Left ventricle myocardium inferior (tissue), 1 donor: Measurements from ENCODE around the gene PVRIG. TPM values are rescaled to one million over a fixed set of nuclear protein-coding genes. Genes with fewer than 3 reads are reported as not detected.
A peak's percentile ranks its signal among the peaks of the same experiment; 100 is the strongest.
"Not testable (repeated sequence)": the region's sequence is repeated elsewhere in the genome, so short reads cannot be mapped to it uniquely, and the experiment has no call there.

Experiments used
- DNase-seq: peaks from one replicate; pipeline ENCODE4 v3.0.0-alpha.2; 2020
- H3K27ac ChIP-seq: fragments of 200-600 bp; replicated peaks from 2 replicates; pipeline ENCODE4 v1.8.0; 2021
- H3K27me3 ChIP-seq: fragments of 200-600 bp; 2 replicates; pipeline ENCODE4 v1.8.0; 2021; ENCODE audit warnings: low read depth
- H3K36me3 ChIP-seq: fragments of 200-600 bp; 2 replicates; pipeline ENCODE4 v1.8.0; 2021
- H3K4me1 ChIP-seq: fragments of 200-600 bp; 2 replicates; pipeline ENCODE4 v1.8.0; 2021
- H3K4me3 ChIP-seq: fragments of 200-600 bp; 2 replicates; pipeline ENCODE4 v1.8.0; 2021; ENCODE audit warnings: mild to moderate bottlenecking, moderate library complexity
- H3K9me3 ChIP-seq: fragments of 200-600 bp; replicated peaks from 2 replicates; pipeline ENCODE4 v1.8.0; 2021
- intact Hi-C: fragments of 100-400 bp; cut with micrococcal nuclease; formaldehyde crosslinking; loops from one replicate; pipeline ENCODE4 v1.11.0; 2022
- total RNA-seq: library from RNA; stranded (reverse); fragmentation: NEBNext Ultra II Directional; extraction: Animal tissue kit (Norgen Biotek cat#: 25700); gene quantifications from one replicate; pipeline ENCODE4 v1.2.1, GENCODE V29; 2021
- TF ChIP-seq, protein P1 (sequence below): fragments of 200-600 bp; IDR thresholded peaks from 2 replicates; pipeline ENCODE4 v1.8.0; 2021; ENCODE audit warnings: antibody characterized with exemption, mild to moderate bottlenecking, borderline replicate concordance
- donor health status: DM: no; HTN: yes; CAD: no; lungs with severe emphysema.

PVRIG gene
- total RNA-seq, 1 donor from 2014 or later, result not detected

DNA sequence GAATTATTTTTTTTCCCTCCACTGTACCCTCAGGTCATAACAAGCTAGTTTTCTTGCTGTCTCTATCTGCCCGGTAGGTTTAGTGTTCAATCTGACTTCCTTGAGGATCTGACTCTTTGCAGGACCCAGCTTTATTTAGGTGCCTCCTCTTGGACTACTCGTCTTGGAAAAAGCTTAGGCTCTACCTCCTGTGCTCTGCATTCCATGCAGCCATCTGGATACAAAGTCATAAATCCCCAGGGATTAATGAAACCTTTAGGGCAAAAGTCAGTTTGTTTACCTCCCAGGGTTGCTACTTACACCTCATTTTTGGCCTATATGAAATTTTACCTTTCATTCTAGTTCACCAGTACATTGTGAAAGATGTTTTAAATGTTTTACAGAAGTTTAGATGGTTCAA, 34.0 kb upstream of the PVRIG start:
- DNase-seq, result no peak
- Histone ChIP-seq H3K36me3 (no peaks in the 10 kb centered on the region), H3K9me3 (no peaks in the 10 kb centered on the region), H3K4me3 (no peak overlapping the region), H3K4me1 (no peaks in the 10 kb centered on the region), H3K27me3 (peaks cover 16% of the 10 kb centered on the region), H3K27ac (no peak overlapping the region)
- intact Hi-C loops, result no loop called here
- TF ChIP-seq, protein P1, sequence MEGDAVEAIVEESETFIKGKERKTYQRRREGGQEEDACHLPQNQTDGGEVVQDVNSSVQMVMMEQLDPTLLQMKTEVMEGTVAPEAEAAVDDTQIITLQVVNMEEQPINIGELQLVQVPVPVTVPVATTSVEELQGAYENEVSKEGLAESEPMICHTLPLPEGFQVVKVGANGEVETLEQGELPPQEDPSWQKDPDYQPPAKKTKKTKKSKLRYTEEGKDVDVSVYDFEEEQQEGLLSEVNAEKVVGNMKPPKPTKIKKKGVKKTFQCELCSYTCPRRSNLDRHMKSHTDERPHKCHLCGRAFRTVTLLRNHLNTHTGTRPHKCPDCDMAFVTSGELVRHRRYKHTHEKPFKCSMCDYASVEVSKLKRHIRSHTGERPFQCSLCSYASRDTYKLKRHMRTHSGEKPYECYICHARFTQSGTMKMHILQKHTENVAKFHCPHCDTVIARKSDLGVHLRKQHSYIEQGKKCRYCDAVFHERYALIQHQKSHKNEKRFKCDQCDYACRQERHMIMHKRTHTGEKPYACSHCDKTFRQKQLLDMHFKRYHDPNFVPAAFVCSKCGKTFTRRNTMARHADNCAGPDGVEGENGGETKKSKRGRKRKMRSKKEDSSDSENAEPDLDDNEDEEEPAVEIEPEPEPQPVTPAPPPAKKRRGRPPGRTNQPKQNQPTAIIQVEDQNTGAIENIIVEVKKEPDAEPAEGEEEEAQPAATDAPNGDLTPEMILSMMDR, result no peak

DNA sequence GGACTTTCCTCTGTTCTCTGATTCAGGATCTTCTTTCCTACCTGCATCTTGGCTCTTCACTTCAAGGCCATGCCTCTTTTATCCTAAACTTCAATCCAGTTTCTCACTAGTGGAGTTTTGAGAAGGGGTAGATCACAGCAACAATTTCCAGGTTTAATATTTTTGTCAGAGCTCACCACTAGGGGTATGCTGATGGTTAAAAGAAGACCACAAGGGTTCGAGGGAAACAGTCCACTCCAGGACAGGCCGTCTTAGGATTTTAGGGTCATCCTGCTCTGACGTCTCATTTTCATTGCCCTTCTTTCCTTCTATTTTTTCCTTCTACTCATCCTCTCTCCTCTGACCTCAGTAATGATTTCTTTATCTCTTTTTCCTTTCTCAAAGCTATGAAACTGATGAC, 30.7 kb upstream of the PVRIG start:
- Histone ChIP-seq H3K4me1 (no peaks in the 10 kb centered on the region), H3K9me3 (no peaks in the 10 kb centered on the region), H3K27me3 (peaks cover under 1% of the 10 kb centered on the region), H3K4me3 (no peak overlapping the region), H3K36me3 (no peaks in the 10 kb centered on the region), H3K27ac (no peak overlapping the region)
- intact Hi-C loops, result no loop called here
- TF ChIP-seq, protein P1, result no peak
- no peak for DNase-seq

DNA sequence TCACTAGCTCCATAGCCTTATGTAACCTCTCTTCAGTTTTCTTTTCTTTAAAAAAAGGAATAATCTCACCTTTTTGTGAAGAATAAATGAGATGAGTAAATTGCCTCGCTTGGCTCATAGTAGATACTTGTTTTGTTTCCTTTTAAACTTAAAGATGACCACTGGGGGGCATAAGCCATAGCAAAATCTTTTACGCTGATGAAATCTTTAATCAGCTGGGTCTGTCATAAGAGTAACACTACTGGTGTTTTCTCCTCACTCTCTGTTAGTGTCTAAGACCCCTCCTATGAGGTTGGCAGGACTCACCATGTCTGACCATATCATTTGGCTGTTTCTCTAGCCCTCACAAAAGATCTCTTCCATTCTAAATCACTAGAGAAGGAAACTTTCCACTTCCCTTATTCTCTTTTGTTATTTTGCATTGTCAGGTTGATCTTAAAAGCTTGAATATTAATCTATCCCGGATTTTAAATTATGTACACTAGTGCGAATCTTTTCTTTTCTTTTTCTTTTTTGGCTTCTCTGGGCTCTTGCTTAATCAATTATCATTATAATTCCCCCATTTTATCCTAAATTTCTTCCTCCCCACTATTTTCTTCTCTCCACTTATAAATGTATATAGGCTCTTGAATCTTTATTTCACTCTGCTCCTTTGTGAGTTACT, 29.6 kb upstream of the PVRIG start:
- Histone ChIP-seq H3K36me3 (no peaks in the 10 kb centered on the region), H3K27me3 (no peaks in the 10 kb centered on the region), H3K4me3 (no peak overlapping the region), H3K4me1 (no peaks in the 10 kb centered on the region), H3K27ac (no peak overlapping the region), H3K9me3 (no peaks in the 10 kb centered on the region)
- intact Hi-C loops, result no loop called here
- TF ChIP-seq, protein P1, result peak; percentile 50
- DNase-seq, result no peak

DNA sequence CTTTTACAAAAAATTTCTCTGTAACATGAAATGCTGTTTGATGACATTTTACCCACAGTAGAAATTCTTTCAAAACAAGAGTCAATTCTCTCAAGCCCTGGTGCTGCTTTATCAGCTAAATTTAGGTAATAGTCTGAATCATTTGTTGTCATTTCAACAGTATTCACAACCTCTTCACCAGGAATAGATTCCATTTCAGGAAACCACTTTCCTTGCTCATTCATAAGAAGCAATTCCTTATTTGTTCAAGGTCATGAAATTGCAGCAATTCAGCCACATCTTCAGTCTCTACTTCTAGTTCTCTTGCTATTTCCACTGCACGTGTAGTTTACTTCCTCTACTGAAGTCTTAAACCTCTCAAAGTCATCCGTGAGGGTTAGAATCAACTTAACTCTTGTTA, 28.0 kb upstream of the PVRIG start:
- Histone ChIP-seq H3K27ac (no peak overlapping the region), H3K9me3 (no peaks in the 10 kb centered on the region), H3K4me3 (no peak overlapping the region), H3K27me3 (no peaks in the 10 kb centered on the region), H3K36me3 (no peaks in the 10 kb centered on the region), H3K4me1 (no peaks in the 10 kb centered on the region)
- TF ChIP-seq, protein P1, result no peak
- intact Hi-C loops, result no loop called here
- no peak for DNase-seq

DNA sequence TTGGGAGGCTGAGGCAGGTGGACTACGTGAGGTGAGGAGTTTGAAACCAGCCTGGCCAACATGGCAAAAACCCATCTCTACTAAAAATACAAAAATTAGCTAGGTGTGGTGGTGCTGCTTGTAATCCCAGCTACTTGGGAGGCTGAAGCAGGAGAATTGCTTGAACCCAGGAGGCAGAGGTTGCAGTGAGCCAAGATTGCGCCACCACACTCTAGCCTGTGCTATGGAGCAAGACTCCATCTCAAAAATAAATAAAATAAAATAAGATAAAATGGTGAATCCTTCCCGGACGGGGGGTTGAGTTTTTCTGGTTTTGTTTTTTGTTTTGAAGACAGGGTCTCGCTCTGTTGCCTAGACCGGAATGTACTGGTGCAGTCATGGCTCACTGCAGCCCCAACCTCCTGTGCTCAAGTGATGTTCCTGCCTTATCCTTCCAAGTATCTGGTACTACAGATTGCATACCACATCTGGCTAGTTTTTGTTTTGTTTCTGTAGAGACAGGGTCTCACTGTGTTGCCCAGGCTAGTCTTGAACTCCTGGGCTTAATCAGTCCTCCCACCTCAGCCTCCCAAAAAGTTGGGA, 27.4 kb upstream of the PVRIG start:
- H3K27me3 ChIP-seq, DNase-seq, H3K4me3 ChIP-seq, H3K9me3 ChIP-seq, intact Hi-C loops, H3K4me1 ChIP-seq, H3K36me3 ChIP-seq, H3K27ac ChIP-seq: not testable (repeated sequence)

DNA sequence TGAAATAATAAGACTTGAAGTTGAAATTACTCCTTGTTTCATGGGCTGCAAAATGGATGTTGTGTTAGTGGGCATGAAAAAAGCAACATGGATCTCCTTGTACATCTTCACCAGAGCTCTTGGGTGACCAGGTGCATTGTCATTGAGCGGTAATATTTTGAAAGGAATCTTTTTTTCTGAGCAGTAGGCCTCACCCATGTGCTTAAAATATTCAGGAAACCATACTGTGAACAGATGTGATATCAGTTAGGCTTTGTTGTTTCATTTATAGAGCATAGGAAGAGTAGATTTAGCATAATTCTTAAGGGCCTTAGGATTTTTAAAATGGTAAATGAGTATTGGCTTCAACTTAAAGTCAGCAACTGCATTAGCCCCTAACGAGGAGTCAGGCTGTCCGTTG, 26.8 kb upstream of the PVRIG start:
- H3K9me3 ChIP-seq, result no peaks in the 10 kb centered on the region
- TF ChIP-seq, protein P1, result no peak
- no peak overlapping the region for H3K27ac ChIP-seq
- H3K36me3 ChIP-seq, result no peaks in the 10 kb centered on the region
- H3K4me3 ChIP-seq, result no peak overlapping the region
- H3K27me3 ChIP-seq, result no peaks in the 10 kb centered on the region
- H3K4me1 ChIP-seq, result no peaks in the 10 kb centered on the region
- intact Hi-C loops, result no loop called here
- no peak for DNase-seq
